Measurements from ENCODE around the gene MED15. TPM values are rescaled to one million over a fixed set of nuclear protein-coding genes. Genes with fewer than 3 reads are reported as not detected.
"Not testable (repeated sequence)": the region's sequence is repeated elsewhere in the genome, so short reads cannot be mapped to it uniquely, and the experiment has no call there.

MED15 gene
- total RNA-seq, 4 donors from 2014 or later, result 16.5 to 110 (median 38.6) TPM

DNA sequence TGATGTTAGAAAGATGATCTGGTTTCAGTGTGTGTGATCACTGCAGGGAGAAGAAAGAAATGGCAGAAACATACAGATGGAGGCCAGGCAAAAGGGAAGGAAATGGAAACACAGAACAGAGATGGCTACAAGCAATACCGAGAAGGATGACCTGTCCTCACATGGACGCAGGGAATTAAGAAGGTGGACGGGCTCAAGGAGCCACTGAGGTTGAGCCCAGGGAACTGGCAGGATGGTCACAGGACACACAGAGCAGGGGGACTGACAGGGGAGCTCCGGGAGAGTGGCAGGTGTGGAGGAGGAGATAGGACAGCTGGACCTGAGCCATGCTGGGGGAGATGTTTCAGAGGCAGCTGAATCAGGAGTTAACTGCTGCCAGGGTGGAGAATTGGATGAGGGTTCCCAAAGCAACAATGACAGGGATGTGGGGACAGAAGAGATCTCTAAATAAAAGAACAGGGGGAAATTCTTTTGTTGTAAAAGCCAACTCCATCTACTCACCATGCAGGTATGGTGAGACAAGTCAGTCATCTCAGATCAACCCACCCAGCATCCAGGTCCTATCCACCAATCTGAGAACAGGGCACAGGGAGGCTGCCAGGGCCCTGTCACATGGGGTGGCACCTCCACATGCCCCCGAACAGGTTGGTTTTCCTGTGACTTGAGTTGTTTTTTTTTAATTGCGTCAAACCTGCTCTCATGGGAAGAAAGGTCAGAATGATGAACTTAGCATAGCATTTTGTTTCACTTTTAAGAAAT lies 38.1 kb upstream of the MED15 start:
- Histone ChIP-seq H3K4me3 (no peak overlapping the region), H3K36me3 (no peaks in the 10 kb centered on the region), H3K4me1 (no peaks in the 10 kb centered on the region), H3K27me3 (no peaks in the 10 kb centered on the region), H3K9me3 (no peaks in the 10 kb centered on the region), H3K27ac (no peak overlapping the region)
- intact Hi-C loops (cut with DNase I; ENCODE audit: low total_unique reads), result no loop called here
- TF ChIP-seq, protein P1, sequence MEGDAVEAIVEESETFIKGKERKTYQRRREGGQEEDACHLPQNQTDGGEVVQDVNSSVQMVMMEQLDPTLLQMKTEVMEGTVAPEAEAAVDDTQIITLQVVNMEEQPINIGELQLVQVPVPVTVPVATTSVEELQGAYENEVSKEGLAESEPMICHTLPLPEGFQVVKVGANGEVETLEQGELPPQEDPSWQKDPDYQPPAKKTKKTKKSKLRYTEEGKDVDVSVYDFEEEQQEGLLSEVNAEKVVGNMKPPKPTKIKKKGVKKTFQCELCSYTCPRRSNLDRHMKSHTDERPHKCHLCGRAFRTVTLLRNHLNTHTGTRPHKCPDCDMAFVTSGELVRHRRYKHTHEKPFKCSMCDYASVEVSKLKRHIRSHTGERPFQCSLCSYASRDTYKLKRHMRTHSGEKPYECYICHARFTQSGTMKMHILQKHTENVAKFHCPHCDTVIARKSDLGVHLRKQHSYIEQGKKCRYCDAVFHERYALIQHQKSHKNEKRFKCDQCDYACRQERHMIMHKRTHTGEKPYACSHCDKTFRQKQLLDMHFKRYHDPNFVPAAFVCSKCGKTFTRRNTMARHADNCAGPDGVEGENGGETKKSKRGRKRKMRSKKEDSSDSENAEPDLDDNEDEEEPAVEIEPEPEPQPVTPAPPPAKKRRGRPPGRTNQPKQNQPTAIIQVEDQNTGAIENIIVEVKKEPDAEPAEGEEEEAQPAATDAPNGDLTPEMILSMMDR (IDR thresholded peaks at IDR 0.05), result no peak
- TF ChIP-seq POLR2A (IDR thresholded peaks at IDR 0.05), result no peak
- DNase-seq, result no peak

DNA sequence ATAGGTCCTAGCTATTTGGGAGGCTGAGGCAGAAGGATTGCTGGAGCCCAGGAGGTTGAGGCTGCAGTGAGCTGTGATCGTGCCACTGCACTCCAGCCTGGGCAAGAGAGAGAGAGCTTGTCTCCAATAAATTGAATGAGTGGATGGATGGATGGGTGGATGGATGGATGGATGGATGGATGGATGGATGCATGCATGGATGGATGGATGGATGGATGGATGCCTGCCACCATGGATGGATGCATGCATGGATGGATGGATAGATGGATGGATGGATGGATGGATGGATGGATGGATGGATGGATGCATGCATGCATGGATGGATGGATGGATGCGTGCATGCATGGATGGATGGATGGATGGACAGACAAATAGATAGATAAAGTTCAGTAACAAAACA lies 36.9 kb upstream of the MED15 start:
- DNase-seq; H3K27me3 ChIP-seq; H3K36me3 ChIP-seq; H3K27ac ChIP-seq; H3K4me1 ChIP-seq; H3K9me3 ChIP-seq; H3K4me3 ChIP-seq; intact Hi-C loops (cut with DNase I; ENCODE audit: low total_unique reads): not testable (repeated sequence)

DNA sequence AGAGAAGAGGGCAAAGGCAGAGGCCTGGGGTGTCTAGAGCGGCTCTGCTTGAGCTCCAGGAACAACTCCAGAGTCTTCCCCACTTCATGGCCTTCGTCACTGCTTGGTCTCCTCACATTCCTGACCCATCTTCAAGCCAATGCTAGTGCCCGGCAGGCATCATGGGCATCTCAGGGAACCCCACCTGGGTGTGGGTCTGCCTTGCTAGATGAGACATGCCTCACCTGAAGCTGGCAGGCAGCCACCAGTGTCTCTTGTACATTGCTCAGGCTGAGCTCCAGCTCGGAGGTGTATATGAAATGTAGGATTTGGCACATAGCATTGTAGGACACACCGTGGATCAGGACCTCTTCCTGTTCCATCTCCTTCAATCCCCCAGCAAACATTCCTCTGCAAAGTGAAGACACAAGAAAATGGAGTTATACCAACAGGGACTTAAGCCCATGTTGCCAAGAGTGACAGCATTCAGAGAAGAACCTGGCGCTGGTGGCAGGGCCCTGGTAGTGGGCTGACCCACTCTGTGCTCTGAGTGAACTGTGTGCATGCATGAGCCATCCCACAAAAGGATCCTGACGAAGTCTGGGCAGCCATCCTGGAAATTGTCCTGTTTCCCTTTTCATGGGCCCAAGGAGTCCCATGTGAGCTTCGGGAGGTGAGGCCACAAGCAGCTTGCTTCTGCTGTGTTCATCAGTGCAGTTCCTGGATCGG lies 36.1 kb upstream of the MED15 start:
- Histone ChIP-seq H3K36me3 (no peaks in the 10 kb centered on the region), H3K4me3 (no peak overlapping the region), H3K27me3 (no peaks in the 10 kb centered on the region), H3K27ac (no peak overlapping the region), H3K9me3 (no peaks in the 10 kb centered on the region), H3K4me1 (no peaks in the 10 kb centered on the region)
- no peak for DNase-seq
- intact Hi-C loops (cut with DNase I; ENCODE audit: low total_unique reads), result no loop called here
- no peak for TF ChIP-seq POLR2A (IDR thresholded peaks at IDR 0.05)
- TF ChIP-seq, protein P1 (IDR thresholded peaks at IDR 0.05), result no peak

DNA sequence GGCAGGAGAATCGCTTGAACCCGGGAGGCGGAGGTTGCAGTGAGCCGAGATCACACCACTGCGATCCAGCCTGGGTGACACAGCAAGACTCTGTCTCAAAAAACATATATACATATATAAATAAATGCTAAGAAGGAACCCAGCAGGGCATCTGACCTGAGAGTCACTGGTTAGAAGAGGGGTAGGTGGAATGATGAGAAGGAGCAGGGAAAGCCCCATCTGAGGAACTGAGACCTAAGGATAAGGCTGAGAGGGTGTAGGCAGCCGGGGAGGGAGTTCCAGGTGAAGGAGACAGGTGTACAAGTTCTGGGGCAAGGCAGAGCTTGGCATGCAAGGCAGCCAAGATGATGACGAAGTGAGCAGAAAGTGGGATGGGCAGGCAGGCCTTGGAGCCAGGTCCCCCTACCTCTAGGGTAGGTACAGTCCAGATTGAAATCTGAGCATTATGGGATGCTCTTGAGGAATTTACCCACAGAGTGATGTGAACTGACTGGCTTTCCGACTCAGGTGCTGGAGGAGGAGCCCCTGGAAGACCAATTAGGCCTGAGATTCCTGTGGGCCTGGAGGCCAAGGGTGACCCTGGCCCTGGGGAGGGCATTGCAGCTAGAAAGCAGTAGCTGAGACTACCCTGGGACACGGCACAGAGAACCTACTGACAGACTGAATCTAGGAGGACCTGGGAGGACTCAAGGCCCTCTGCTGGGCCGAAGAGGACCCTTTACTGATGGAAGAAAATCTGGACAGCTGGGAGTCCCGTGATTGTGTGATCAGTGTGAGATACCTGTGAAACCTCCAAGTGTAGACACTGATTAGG lies 34.6 kb upstream of the MED15 start:
- Histone ChIP-seq H3K27ac (no peak overlapping the region), H3K4me1 (no peaks in the 10 kb centered on the region), H3K9me3 (no peaks in the 10 kb centered on the region), H3K27me3 (no peaks in the 10 kb centered on the region), H3K4me3 (no peak overlapping the region), H3K36me3 (no peaks in the 10 kb centered on the region)
- intact Hi-C loops (cut with DNase I; ENCODE audit: low total_unique reads), result no loop called here
- no peak for DNase-seq
- TF ChIP-seq, protein P1 (IDR thresholded peaks at IDR 0.05), result no peak
- TF ChIP-seq POLR2A (IDR thresholded peaks at IDR 0.05), result no peak

DNA sequence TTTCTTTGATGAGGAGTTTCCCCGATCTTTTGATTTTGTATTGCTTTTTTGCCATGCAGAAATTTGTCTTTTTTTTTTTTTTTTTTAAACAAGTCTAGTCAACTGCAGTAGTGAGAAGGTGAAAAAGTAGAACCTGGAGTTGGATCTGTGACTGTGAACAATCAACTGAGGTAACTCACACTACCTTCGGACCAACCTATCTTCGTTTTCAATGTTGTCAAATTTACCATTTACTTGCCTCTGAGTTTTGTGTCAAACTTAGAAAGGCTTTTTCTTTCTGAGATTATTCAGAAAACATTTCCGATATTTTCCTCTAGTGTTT lies 32.3 kb upstream of the MED15 start:
- Histone ChIP-seq H3K36me3 (no peaks in the 10 kb centered on the region), H3K27ac (no peak overlapping the region), H3K4me1 (no peaks in the 10 kb centered on the region), H3K9me3 (no peaks in the 10 kb centered on the region), H3K4me3 (no peak overlapping the region), H3K27me3 (no peaks in the 10 kb centered on the region)
- intact Hi-C loops (cut with DNase I; ENCODE audit: low total_unique reads), result no loop called here
- no peak for DNase-seq
- TF ChIP-seq, protein P1 (IDR thresholded peaks at IDR 0.05), result no peak
- no peak for TF ChIP-seq POLR2A (IDR thresholded peaks at IDR 0.05)

DNA sequence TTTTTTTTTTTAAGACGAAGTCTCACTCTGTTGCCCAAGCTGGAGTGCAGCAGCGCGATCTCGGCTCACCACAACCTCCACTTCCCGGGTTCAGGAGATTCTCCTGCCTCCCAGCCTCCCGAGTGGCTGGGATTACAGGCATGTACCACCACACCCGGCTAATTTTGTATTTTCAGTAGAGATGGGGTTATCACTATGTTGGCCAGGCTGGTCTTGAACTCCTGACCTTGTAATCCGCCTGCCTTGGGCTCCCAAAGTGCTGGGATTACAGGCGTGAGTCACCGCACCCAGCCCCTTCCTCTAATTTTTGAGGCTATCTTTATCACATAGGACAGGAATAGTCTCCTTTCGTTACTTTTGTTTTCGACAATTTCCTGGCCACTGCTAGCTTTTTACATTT lies 31.8 kb upstream of the MED15 start:
- H3K4me3 ChIP-seq; H3K4me1 ChIP-seq; H3K27ac ChIP-seq; DNase-seq; H3K9me3 ChIP-seq; H3K36me3 ChIP-seq; H3K27me3 ChIP-seq; intact Hi-C loops (cut with DNase I; ENCODE audit: low total_unique reads): not testable (repeated sequence)

DNA sequence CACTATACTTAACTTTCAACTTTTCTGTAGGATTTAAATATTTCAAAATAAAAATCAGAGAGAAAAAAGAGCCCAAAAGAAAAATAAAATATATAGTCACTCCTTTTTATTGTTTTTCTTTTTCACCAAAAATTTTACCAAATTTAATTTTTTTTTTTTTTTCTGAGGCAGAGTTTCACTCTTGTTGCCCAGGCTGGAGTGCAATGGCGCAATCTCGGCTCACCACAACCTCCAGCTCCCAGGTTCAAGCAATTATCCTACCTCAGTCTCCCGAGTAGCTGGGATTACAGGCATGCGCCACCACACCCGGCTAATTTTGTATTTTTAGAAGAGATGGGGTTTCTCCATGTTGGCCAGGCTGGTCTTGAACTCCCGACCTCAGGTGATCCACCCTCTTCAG lies 29.4 kb upstream of the MED15 start:
- intact Hi-C loops (cut with DNase I; ENCODE audit: low total_unique reads); H3K27me3 ChIP-seq; H3K9me3 ChIP-seq; DNase-seq; H3K4me1 ChIP-seq; H3K4me3 ChIP-seq; H3K27ac ChIP-seq; H3K36me3 ChIP-seq: not testable (repeated sequence)

All from uterus (tissue), 4 donors.